GM12878 (cell line): ENCODE results near the gene LRBA.

Source experiments
- CTCF ChIP-seq, 3 experiments: IDR thresholded peaks in 2 of 3; conservative IDR thresholded peaks in 1 of 3; 2 replicates each; pipeline ENCODE4 v1.5.1; 2011; ENCODE audit warnings: low read depth in 3 of 3, low read length in 3 of 3, mild to moderate bottlenecking in 3 of 3, control low read depth in 2 of 3, moderate library complexity in 2 of 3, inconsistent platforms in 1 of 3, mixed read lengths in 1 of 3; ENCODE audit not compliant: control insufficient read depth in 2 of 3, insufficient read depth in 1 of 3; ENCODE audit errors: extremely low read depth in 1 of 3
- ETV6 ChIP-seq, 2 experiments: fragments of 450-650 bp in 1 of 2; IDR thresholded peaks in 1 of 2; conservative IDR thresholded peaks in 1 of 2; 2 replicates each; pipeline ENCODE4 v1.6.1; 2014; ENCODE audit warnings: antibody characterized with exemption in 1 of 2, borderline replicate concordance in 1 of 2, low read depth in 1 of 2, mild to moderate bottlenecking in 1 of 2, moderate library complexity in 1 of 2
- EZH2 ChIP-seq: IDR thresholded peaks from 2 replicates; pipeline ENCODE4 v1.6.1; 2012; ENCODE audit warnings: low read depth, mild to moderate bottlenecking, control low read depth, inconsistent platforms, low read length, borderline replicate concordance; ENCODE audit not compliant: control insufficient read depth
- GATAD2B ChIP-seq: fragments of 450-650 bp; conservative IDR thresholded peaks from 2 replicates; pipeline ENCODE4 v1.6.1; 2017; ENCODE audit warnings: low read depth, mild to moderate bottlenecking, moderate library complexity
- MXI1 ChIP-seq: fragments of 150-350 bp; IDR thresholded peaks from 2 replicates; pipeline ENCODE4 v1.6.1; 2011; ENCODE audit warnings: low read depth, mild to moderate bottlenecking, inconsistent platforms, low read length, improper control_type of control experiment
- POLR2AphosphoS5 ChIP-seq: IDR thresholded peaks from 2 replicates; pipeline ENCODE4 v1.6.1; 2011; ENCODE audit warnings: mild to moderate bottlenecking, low read length, inconsistent platforms
- SUZ12 ChIP-seq: fragments of 200-600 bp; sonication (generic); IDR thresholded peaks from one replicate; pipeline ENCODE4 v1.6.1; 2018; ENCODE audit warnings: antibody characterized with exemption, mild to moderate bottlenecking; ENCODE audit not compliant: unreplicated experiment
- ZBED1 ChIP-seq: IDR thresholded peaks from 2 replicates; pipeline ENCODE4 v1.6.1; 2016; ENCODE audit warnings: borderline replicate concordance

- no peak for TF ChIP-seq ZBED1
- TF ChIP-seq SUZ12: no peak
- TF ChIP-seq CTCF (IDR thresholded peaks at IDR 0.05 in 2 of 3, conservative IDR thresholded peaks at IDR 0.05 in 1 of 3; ENCODE audit: control insufficient read depth in 2 of 3, extremely low read depth in 1 of 3, insufficient read depth in 1 of 3, low read depth in 3 of 3, low read length in 3 of 3): no peak
- no peak for TF ChIP-seq GATAD2B
- TF ChIP-seq POLR2AphosphoS5: no peak
- no peak for TF ChIP-seq MXI1
- no peak for TF ChIP-seq ETV6 (conservative IDR thresholded peaks at IDR 0.05 in 1 of 2, IDR thresholded peaks at IDR 0.05 in 1 of 2; ENCODE audit: borderline replicate concordance in 1 of 2, low read depth in 1 of 2)
- no peak for TF ChIP-seq EZH2
These were observed 31.5 kb upstream of the LRBA start for GRCh38 chr4:151046609-151047008.
